HG02798 (cell line): ENCODE data around the gene SLC25A19.
A peak's percentile ranks its signal among the peaks of the same experiment; 100 is the strongest.
"Not testable (repeated sequence)": the region's sequence is repeated elsewhere in the genome, so short reads cannot be mapped to it uniquely, and the experiment has no call there.

Source experiments
- ATAC-seq: cut with Tn5 transposase; IDR thresholded peaks from one replicate; pipeline ENCODE4 v1.9.1; 2021; ENCODE audit warnings: mild to moderate bottlenecking; ENCODE audit not compliant: unreplicated experiment, poor library complexity

Gene SLC25A19

DNA sequence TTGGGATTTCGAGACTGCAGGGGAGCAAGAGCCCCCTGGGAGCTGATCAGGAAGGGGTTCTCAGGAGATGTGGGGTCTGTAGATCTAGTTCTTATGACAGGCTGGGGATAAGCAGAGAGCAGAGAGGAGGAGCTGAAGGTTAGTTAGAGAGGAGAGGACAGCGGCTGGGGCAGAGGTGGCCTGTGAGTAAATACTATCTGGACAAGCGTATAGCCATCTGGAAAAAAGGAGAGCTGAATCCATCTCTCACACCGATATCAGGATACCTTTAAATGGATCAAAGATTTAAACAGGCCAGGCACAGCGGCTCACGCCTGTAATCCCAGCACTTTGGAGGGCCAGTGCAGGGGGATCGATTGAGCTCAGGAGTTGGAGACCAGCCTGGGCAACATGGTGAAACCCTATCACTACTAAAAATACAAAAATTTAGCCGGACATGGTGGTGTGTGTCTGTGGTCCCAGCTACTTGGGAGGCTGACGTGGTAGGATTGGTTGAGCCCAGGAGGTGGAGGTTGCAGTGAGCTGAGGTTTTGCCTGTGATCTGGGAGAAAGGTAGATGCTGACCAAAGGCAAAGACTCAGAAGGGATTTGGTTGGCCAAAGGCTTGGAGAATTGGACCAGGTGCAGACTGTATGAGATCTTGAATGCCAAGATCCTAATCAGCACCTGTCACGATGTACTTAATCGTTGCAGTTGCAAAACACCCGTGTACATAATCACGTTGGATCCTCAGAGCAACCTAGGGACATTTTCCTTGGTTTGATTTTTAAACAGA is 18.9 kb upstream of the SLC25A19 start:
- no peak for ATAC-seq

DNA sequence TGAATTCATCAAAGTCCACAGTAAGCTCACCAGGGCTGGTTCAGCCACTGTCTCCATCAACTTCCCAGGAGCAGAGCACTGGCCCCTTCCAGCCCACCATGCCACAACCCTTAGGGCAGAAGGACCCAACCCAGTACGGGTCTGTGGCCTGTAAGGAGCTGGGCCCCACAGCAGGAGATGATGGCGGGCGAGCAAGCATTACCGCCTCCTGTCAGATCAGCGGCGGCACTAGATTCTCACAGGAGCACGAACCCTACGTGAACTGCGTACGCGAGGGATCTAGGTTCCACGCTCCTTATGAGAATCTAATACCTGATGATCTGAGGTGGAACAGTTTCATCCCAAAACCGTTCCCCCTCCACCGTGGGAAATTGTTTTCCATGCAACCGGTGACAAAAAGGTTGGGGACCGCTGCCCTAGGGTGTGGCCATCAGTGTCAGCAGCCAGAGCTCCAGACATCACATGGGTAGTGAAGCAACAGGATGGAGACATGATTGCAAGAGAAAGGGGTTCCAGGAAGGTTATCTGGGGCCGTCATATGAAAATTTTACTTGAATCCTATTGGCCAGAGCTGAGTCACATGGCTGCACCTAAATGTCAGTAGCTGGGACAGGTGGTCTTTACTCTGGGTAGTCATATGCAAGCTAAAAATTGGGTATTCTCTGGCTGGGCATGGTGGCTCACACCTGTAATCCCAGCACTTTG is 12.4 kb upstream of the SLC25A19 start:
- no peak for ATAC-seq

DNA sequence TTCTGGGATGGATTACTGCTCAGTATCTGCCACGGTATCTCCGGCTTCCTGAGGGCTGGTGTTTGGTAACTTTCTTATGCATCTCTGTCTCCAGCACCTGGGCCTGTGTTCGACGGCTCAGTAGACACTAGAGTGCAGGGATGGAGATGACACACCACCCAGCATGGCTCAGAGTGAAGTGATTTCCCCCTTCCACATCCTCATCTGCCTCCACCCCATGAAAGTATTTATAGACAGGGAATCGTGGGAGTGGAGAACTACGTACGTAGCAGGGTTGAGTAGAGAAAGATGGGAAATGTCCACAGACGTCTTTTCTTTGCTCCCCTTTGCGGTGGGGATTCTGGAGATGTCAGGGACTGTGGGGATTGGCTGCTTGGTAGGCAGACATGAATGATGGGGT is 11.8 kb upstream of the SLC25A19 start:
- no peak for ATAC-seq

DNA sequence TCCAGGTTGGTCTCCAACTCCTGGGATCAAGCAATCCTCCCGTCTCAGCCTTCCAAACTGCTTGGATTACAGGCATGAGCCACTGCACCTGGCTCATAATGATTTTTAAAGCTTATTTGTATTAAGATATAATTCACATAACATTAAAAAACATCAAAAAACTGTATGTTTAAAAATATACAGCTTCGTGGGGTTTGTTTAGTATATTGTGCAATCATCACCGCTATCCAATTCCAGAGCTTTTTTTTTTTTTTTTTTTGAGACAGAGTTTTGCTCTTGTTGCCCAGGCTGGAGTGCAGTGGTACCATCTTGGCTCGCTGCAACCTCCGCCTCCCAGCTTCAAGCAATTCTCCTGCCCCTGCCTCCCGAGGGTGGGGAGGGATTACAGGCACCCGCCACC is 11.0 kb upstream of the SLC25A19 start:
- no peak for ATAC-seq

DNA sequence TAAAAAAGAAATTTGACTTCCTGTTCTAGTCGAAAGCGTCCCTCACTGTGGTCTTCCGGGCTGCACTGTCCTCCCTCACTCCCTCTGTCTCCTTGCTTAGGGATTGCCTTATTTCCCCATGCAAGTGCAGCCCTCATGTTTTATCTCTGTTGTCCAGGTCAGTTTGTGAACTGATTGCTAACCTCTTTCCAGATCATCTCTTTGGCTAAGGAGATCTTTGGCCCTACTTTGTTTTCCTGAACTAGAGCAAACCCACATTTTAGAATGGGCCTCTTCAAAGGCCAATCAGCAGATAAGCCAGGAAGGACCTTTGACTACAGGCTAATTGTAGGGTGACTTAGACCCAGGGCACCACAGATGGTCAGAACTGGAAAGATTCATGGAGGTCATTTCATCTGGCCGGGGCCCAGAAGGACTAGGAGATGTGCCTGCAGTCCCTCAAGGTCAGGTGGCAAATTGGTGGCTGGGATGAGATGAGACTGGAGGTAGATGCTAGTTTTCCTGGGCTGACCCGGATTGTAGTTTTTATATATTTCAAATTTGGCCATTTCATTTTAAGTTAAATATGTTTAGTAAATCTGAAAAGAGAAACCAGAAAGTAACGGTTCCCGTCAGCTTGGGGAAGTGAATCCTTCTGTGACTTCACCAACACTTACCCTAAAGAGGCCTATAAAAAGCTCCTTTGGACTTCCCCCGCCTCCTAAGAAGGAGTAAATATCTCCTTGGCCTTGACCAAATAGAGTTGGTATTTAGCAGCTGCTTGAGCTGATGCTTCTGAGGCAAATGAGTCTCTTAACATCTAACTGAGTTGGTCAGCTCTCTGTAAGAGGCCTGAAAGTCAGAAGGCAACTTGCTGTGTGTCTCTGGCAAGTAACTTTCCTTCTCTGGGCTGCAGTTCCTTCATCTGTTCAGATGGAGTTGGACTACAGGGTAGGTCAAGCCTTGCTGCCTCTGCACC is 6.2 kb upstream of the SLC25A19 start:
- ATAC-seq, result peak; percentile 69

DNA sequence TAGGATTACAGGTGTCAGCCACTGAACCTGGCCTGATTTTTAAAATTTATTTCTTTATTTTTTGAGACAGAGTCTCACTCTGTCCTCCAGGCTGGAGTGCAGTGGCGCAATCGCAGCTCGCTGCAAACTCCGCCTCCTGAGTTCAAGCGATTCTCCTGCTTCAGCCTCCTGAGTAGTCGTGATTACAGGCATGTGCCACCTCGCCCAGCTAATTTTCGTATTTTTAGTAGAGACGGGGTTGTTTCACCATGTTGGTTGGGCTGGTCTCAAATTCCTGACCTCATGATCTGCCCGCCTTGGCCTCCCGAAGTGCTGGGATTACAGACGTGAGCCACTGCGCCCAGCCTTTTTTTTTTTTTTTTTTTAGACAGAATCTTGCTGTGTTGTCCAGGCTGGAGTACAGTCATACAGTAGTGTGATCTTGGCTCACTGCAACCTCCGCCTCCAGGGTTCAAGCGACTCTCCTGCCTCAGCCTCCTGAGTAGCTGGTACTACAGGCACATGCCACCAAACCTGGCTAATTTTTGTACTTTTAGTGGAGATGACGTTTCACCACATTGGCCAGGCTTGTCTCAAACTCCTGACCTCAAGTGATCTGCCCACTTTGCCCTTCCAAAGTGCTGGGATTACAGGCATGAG is 3.7 kb upstream of the SLC25A19 start:
- ATAC-seq, result not testable (repeated sequence)

DNA sequence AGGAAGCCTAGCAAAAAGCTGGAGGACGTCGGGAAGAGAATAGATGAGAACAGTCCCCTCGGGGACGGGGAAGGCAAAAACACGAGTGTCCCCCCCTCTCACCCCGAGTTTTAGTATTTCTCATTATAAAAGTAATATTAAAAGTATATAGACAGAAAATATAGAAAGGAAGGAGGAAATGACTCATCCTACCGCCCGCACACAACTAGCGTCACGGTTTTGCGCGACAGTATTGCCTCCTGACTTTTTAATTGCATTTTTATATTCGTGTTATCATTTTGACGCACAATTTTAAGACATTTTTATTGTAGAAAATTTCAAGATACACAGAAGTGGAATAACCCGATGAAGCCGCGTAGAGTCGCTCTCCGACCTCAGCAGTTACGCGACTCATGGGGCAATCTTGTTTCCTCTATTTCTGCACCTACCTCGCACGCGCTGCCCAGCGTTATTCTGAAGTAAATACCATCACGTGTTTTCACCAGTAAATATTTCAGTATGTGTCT is 652 bp upstream of the SLC25A19 start:
- ATAC-seq, result no peak

DNA sequence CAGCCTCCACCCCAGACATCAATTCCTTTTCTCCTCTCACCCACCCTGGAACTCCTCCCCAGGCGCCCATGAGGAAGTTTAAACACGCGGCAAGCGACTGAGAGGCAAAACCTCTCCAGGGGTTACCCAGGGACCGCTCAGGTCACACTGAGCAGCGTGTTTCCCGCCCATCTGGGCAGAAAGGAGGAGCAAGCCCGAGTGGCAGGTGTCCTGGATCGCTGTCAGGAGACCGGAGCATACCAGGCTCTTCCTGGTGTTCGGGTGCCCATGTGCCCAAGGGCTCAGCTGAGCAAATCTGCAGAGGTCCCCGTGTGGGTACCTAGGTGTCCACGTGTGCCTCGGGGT is 491 bp downstream of the SLC25A19 start:
- ATAC-seq, result peak; percentile 11

DNA sequence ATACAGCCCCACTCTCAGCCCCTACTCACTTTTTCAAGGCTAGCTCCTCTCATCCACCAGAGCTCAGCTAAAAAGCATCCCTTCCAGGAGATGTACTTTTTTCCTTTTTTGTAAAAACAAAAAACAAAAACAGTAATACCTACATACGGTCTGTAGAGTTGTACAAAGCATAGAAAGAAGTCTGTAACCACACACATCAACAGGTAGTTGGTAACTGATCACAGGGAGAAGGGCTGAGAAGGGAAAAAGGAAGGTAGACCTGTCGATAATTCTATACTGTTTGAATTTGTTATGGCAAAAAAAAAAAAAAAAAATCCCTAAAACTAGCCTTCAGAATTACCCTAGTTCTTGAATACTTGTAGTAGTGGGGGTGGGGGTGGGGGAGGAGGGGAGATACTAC is 874 bp downstream of the SLC25A19 start:
- no peak for ATAC-seq

DNA sequence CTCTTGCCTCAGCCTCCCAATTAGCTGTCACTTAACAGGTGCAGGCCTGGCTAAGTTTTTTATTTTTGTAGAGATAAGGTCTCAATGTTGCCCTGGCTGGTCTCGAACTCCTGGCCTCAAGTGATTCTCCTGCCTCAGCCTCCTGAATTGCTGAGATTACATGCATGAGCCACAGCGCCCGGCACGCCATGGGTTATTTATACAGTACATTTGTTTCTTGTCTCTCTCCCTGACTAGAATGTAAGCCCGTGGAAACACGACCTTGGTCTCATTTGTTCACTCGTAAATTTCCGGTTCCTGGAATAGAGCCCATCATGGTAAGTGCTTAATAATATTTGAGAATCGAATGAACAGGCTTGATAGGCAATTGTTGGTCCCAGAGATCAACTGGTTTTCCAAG is 2.0 kb downstream of the SLC25A19 start:
- no peak for ATAC-seq

DNA sequence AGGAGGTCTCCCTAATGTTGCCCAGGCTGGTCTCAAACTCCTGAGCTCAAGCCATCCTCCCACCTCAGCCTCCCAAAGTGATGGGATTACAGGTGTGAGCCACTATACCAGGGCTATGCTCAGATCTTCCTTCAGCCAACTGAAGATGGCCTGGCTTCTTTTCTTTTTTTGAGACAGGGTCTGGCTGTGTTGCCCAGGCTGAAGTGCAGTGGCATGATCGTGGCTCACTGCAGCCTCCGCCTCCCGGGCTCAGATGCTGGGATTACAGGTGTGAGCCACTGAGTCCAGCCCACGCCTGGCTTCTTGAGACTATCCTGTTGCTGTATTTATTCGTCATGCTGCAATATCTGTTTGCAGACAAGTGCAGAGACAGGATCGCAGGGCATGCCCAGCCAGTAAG is 4.1 kb downstream of the SLC25A19 start:
- ATAC-seq, result no peak

DNA sequence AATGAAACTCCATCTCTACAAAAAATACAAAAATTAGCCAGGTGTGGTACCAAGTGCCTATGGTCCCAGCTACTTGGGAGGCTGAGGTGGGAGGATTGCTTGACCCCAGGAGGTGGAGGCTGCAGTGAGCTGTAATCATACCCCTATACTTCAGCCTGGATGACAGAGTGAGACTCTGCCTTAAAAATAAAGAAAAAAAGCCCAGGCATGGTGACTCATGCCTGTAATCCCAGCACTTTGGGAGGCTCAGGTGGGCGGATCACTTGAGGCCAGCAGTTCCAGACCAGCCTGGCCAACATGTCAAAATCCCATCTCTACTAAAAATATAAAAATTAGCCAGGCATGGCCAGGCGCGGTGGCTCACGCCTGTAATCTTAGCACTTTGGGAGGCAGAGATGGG is 9.0 kb downstream of the SLC25A19 start:
- not testable (repeated sequence) for ATAC-seq

DNA sequence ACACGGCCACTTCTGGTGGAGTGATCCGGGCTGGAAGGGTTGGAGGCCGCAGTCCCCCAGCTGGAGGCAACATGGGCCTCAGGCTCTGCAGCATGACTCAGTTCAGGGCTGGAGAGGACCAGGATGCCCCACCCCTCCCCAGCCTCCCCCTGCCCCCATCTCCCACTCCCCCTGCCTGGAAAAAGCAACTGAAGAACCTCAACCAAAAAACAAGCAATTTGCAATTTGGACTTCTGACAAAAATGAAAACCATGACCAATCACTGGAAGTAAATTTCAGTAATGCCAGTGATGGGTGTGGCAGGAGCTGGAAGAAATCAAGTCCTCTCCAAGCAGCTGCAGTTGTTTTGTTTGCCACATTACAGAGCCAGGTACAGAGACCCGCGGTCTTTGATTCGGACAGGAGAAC is 11.6 kb downstream of the SLC25A19 start:
- ATAC-seq, result no peak

DNA sequence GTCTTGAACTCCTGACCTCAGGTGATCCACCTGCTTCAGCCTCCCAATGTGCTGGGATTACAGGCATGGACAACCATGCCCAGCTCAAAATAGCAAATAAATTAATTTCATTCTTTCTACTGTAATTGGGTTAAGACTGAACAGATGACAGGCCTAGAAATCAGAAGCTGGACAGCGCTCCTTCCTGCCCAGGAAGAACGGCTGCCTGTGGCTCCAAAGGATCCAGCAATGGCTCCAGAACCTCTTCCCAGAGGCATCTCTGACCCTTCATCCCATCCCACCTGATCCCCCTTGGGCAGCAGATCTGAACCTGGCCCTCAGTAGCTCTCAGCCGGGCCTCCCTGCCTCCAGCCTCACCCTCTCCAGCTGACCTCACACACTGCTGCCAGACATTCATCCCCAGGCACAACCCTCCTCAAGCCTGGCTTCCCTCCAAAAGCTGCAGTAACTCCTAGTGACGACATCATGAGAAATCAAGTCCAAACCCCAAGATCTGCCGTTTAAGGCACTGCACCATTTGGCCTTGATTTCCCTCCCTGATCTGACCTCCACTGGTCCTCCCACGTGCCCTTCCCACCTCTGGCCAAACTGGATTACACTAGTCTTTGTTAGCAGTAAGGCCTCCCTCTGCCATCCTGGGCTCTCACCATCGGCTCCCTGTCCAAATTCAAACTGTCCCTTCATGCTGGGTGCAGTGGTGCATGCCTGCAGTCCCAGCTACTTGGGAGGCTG is 15.1 kb downstream of the SLC25A19 start:
- ATAC-seq, result no peak

DNA sequence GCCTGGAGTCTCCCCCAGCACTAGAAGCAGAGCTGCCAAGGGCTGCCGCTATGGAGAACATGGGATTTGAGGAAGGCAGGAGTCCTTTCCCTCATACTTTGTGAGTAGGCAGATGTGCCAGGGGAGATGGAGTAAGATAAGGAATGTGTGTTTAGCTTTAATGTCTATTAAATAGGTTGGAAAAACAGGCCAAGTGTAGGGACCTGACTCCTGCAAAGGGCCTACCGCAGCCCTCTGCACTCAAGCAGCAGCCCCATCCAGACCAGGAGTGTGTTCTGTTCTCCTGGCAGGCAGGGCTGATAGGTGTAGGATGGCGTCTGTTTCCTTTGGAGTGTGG is 16.4 kb downstream of the SLC25A19 start:
- ATAC-seq, result no peak

DNA sequence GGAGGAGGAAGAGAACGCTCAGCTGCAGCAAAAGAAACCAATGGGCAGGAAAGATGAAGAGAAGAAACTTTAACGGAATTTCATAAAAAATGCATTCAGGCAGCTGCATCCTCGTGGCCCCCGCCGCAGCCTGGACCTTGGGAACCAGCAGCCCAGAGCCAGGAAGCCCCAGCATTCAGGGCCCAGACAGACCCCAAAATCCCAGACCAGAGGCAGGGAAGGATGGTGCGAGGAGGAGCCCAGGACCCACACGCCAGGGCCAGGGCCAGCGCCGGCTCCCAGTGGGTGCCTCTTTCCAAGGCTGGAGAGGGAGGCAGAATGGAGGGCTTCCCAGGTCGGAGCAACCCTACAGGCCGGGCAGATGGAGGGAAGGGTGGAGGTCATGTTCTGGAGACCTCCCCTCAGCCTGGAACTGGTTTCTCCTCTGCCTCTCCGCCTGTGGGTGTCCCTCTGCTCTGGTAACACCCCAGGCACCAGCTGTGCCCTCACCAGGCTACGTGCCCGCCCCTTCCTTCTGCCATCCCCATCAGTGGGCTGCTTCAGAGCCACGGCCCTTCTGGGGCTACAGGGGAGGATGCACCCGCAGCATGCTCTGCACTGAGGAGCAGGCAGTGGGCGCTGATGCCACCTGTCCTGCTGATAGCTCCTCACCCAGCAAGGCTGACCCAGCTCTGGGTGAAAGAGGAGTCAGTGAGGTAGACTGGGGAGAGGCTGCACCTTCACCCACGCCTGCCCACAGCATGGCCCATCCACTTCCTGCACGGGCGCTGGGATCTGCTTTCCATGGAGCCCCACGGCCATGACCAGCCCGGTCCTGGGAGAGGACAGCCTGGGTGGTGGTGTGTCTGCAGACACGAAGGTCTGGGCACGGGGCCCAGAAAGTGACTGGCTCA is 17.0 kb downstream of the SLC25A19 start:
- ATAC-seq, result no peak

DNA sequence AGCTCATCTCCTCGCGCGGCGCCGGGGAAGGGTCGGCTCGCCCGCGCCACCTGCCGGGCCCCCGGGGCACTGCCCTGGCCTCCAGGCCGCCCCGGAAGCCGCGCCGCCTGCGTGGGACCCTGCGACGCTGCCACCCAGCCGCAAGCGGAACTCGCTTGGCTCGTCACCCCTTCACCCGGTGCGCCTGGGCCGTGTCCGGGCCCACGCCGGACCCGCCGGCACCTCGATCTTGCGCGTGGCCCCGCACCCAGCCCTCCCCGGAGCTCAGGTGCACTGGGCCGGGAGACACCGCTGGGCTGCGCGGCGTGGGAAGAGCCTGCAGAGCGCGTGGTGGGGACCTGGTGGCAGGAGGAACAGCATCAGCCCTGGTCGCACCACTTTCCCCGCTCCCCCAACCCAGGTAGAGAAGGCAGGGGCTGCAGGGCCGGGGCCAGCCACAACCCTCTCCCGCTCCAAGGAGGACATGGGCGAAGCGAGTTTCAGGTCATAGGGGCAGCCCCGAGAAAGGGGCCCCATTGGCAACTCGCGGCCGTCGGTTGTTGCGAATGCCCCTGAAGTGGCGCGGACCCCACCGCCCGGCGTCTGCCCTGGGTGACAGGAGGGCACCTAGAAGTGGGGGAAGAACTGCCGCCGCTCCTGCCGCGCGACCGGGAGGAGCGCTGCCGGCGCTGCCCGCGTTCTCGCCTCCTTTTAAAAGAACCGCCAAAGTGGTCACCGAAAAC is 17.8 kb downstream of the SLC25A19 start:
- peak; percentile 89 for ATAC-seq

DNA sequence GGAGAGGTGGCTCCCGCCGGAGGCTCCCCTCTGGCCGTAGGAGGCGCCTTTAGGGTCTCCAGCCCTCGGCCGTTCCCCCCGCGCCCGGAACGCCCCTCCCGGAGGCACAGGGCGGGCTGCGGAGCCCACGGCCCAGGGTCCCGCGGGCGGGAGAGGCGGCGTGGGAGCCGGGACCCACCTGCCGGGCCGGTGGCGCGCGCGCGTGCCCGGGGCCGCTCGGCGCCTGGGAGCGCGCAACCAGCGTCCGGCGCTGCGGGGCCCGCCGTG is 18.3 kb downstream of the SLC25A19 start, which contains the start of gene MIF4GD:
Gene MIF4GD, minus strand, starts transcription at position 266 of the 267 bp plus-strand sequence. CDS start 1,036 bp downstream, outside the sequence.
- ATAC-seq, result no peak
